MV-4-11 (cell line): ENCODE results near the gene JMJD6.
A peak's percentile ranks its signal among the peaks of the same experiment; 100 is the strongest.

Experiments used
- DNase-seq: peaks from one replicate; lab custom pipeline; 2025; lab: John Stamatoyannopoulos, UW

JMJD6 gene

DNA sequence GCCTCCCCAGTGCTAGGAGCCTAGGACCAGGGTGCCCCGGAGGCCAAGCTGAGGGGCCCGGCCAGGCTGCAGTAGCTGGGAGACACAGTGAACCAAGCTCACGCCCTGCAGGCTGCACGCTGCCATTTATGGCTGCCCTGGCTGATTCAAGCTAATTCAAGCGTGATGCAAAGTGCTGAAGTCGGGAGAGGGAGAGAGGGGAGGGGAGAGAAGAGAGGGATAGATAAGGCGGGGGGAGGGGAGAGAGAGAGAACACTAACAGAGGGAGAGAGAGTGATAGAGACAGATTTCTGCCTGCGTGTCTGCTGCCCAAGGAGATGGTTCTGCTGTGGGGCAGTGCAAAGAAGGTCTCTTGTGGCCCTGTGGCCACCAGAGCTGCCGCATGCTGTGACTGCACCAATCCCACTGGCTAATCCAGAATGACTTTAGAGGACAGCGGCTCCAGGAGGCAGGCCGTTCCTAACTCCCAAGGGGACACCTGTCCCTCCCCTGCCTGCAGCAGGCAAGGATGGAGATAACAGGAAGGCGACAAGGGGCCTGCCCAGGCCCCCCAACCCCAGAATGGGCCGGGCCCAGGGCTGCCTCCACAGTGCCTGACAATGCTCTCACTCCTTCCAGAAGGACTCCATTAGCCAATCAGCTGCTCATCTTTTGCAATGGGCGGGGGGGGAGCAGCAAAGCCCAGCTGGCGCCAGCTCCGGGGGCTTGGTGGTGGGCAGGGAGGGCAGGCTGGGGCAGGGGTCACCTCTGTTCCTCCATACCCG lies 28.5 kb downstream of the JMJD6 start:
- no peak for DNase-seq

DNA sequence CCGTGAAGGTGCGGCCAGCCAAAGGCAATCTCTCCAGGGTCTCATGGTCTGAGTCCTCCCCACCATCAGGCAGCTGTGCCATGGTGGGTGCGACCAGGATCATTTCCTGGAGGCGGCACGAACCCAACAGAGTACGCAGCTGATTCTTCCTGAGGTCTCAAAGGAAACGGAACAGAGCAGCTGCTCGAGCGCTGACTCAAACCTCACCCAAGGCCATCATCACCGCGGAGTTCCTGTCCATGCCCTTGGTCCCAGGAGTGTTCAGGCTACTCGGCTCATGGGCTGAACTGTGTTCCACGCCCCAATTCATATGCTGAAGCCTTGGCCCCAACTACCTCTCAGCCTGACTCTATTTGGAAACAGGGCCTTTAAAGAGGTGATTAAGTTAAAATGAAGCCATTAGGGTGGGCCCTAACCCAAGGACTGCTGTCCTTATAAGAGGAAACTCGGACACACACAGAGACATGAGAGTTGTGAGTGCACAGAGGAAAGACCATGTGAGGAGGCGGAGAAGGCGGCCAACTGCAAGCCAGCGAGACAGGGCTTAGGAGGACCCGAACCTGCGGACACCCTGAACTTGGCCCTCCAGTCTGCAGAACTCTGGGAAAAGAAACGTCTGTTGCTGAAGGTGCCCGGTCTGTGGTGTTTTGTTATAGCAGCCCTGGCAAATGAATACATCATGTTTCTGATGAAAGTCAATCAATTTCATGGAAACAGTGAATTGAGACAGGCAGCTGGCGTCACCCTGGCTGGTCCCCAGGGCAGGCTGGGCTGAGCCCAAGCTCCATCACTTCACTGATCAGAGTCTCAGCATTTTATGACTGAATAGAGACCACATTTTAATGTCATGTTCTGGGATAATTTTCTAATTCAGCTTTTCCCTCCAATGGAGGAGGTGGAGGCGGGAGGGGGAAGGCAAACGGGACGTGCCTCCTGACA lies 29.4 kb downstream of the JMJD6 start:
- peak; percentile 52 for DNase-seq

DNA sequence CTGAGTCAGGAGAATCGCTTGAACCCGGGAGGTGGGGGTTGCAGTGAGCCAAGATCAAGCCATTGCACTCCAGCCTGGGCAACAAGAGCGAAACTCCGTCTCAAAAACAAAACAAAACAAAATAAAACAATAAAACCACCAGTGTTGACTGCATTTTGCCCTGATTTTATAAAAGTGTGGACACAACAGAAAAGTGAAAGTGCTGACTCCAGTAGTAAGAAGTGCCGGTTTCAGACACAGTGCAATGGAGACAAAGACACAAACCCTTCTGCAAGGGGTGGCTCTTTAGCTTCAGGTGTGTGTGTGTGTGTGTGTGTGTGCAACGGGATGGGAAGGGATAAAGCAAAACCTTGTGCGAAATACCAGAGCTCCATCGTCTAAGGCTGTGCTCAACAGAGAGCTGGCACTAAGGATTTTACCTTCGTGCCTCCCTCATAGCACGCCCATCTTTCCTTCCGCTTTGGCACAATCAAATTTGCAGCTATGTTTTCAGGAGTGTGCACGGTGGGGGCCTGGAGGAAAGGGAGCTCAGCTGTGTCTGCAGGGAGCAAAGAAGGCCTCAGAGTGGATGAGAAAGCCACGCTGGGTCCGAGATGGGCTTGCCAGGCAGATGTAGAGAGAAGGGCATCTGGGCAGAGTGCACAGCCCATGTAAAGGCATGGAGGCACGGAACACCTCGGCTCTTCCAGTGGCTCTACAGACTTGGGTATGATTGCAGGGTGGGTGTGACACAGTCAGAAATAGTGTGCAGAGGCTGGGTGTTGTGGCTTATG lies 31.2 kb downstream of the JMJD6 start:
- no peak for DNase-seq

DNA sequence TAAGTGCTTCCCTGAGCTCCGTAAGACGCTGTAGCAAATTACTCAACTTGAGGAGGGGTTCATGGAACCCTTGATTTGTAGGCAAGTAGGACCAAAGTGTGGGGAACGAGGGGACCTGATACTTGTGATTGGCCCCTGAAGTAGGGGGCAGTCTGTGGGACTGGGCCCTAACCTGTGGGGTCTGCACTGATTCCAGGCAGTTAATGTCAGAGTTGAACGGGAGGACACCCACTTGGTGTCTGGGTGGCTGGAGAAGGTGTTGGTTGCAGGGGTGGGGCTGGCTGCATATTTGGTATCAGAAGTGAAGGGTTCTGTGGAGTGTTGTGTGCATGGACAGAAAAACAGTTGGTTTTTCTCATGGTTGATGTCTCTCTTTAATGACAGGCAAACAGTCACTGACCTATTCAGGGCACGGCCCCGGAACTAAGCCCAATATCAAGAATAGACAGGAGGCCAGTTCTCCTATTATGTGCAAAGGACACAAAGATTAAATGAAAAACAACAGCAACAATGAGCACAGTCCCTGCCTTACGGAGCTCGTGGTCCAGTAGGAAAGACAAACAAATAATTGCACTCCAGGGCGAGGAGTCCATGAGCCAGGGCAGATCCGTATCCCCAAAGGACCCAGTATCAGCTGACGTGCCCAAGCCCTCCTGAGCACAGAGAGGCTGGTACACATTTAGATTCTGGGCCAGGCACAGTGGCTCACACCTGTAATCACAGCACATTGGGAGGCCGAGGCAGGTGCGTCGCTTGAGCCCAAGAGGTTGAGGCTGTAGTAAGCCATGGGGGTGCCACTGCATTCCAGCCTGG lies 34.8 kb downstream of the JMJD6 start:
- DNase-seq = no peak

DNA sequence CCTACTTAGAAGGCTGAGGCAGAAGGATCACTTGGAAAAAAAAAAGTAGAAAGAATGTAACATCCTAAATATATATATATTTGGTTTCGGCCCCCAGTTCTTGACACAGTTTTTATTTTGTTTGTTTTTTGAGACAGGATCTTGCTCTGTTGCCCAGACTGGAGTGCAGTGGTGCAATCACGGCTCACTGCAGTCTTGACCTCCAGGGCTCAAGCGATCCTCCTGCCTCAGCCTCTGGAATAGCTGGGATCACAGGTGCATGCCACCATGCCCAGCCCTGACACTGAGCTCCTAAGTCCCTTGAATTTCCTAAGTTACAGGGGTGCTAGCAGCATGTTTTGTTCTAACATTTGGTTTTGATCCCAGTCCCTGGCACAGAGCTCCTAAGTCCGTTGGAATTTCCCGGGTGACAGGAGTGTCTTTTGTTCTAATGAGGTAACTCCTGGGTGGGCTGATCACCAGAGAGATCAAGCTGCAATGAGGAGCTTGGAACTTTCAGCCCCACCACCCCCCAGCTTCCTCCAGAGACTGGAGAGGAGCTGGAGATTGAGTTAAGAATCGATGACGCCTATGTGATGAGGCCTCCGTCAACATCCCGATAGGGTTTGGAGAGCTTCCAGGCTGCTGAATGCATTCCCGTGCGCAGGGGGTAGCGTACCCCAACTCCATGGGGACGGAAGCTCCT lies 35.7 kb downstream of the JMJD6 start:
- DNase-seq = no peak

DNA sequence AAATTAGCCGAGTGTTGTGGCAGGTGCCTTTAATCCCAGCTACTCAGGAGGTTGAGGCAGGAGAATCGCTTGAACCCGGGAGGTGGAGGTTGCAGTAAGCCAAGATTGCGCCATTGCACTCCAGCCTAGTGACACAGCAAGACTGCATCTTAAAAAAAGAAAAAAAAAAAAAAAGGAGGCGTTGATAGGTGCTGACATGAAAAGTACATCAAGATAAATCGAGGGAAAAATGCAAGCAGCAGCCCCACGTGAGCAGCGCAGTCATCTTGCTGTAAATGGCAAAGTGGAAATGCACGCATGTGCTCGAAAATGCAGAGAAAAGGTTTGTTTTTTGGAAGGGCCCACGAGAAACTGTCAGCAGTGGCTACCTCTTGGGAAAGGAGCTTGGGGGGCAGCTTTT lies 36.5 kb downstream of the JMJD6 start:
- no peak for DNase-seq

DNA sequence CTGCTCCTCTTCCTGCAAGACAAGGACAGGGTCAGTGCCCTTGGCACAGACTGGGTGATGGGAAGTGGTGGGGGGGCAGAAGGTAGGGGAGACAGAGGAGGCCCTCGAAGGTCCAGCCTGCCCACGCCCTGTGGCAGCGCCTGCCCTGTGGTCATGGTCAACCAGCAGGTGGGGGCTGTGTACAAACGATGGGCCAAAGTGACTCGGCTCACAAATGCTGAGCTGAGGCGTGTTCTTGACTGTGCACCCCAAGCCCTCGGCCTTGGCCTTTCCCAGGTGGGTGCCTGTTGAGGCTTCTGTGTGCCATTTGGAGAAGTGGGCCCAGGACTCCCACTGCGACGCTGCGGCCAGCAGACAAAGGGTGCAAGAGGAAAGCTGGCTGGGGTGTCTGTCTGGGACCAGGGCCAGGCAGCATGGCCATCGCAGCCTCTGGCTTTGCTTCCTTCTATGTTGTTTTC lies 38.2 kb downstream of the JMJD6 start:
- no peak for DNase-seq

DNA sequence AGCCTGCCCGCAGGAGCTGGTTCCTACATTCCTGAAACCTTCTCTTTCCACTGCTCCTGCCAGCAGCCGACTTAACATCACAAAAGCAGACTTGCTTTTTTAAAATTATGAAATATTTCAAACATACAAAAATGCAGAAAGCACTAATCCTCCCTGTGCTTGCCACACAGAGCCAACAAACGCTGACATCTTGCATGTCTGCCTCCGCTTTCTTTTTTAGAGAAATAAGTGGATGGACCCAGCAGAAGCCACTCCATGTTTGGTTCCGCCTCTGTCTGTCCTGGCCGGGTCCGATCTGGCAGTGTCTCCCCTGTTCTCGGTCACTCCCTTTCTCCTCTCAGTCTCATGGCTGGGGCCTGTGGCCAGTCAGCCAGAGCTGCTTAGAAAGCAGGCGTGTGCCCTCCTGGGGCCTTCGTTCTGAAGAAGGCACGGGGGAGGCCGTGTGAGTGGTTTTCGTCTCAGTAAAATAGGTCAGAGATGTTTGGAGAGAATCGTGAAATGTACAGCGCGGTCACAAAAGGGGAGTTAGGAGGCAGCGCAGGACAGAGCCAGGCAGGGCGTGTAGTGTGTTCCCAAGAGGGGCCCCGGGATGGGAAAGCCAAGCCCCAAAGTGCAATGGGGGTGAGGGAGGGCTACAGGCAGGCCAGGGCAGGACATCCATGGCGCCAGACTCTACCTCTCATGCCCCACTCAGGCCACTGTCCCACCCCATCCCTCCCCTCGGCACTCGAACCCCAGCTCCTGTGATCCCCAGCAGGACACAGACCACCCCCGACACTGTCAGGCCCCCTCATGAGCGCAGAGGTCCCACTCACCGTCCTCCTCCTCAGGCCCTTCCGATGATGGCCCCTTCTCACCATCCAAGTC lies 38.9 kb downstream of the JMJD6 start:
- no peak for DNase-seq

DNA sequence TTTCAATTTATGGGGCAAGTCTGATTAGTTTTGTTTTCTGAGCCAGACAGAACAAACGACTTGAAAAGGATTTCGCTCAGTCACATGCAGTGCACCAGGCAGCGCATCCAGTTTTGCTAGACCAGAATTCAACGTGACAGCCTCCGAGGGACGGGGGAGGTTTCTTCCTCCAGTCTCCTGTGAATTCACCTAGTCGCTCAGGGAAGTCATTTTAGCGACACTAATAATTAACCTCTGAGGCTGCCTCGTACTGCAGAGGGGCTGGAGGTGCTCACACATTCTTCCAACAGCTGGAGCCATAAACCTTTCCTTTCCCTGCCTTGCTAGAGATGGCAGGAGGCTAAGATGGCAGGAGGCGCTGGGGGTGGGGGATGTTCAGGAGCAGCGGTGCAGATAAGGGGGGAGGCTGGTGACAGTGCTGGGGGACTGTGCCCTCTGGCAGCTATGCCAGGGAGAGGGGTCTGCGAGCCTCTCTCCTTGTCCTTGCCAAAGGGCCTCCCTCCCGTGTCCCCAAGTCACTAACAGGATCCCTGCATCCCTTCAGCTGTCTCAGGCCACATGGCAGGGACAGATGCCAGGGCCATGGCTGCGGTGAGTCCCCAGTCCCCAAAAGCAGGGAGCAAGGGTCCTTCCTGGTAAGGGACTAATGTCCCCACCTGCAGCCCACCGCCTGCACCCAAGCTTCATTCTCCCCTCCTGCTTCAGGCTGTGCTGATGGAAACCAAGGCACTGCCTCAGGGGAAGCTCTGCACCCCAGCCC lies 39.7 kb downstream of the JMJD6 start:
- no peak for DNase-seq

DNA sequence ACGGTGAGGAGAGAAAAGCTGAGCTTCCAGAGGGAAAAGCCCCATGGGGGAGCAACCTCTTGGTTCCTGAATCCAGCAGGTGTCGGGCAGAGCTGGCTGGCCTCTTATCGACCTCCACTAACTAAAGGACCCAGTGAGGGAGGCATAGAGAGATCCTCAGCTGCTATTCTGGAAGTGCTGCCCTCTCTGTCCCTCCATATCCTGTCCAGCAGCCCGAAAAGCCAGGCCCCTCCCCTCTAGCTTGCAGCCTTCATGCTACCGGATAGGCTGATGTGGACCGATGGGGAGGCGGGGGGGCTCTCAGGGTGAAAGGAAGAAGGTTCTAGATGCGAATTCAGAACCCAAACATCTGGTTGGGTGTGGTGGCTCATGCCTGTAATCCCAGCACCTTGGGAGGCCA lies 40.6 kb downstream of the JMJD6 start:
- no peak for DNase-seq

DNA sequence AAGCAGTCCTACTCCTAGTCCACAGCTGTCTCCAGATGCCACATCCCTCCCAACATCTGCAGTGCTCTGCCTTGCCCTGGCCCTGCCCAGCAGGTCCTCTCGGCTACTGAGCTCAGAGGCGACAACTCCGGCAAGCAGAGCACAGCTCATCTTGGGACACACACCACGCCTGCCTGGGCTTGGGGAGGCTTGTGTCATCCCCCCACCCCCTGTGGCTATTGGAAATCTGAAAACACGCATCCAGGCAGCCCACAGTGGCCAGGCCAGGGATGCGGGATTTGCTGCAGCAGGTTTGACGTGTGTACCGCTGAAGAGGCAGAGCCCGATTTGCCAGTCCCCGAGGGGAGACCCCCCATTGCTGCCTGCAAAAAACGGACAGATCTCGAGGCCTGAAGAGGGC lies 41.0 kb downstream of the JMJD6 start:
- DNase-seq = no peak

DNA sequence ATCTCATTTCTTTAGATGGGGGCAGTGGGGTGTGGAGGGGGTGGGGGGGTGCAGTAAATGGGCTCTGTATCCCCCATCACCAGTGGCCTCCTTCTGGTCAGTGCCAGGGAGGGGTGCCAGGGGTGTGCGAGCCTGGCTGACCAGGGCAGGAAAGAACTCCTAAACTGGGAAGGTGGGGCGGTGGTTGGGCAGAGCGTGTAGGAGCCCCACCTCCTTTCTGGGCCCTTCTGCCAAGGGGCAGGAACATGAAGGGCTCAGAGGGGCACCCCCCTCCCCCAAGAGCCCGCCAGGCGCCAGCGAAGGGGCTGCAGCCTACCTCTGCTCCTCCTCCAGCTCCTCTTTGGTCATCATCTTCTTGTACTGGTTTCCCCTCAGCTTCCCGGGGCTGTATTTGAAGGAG lies 41.6 kb downstream of the JMJD6 start:
- no peak for DNase-seq

DNA sequence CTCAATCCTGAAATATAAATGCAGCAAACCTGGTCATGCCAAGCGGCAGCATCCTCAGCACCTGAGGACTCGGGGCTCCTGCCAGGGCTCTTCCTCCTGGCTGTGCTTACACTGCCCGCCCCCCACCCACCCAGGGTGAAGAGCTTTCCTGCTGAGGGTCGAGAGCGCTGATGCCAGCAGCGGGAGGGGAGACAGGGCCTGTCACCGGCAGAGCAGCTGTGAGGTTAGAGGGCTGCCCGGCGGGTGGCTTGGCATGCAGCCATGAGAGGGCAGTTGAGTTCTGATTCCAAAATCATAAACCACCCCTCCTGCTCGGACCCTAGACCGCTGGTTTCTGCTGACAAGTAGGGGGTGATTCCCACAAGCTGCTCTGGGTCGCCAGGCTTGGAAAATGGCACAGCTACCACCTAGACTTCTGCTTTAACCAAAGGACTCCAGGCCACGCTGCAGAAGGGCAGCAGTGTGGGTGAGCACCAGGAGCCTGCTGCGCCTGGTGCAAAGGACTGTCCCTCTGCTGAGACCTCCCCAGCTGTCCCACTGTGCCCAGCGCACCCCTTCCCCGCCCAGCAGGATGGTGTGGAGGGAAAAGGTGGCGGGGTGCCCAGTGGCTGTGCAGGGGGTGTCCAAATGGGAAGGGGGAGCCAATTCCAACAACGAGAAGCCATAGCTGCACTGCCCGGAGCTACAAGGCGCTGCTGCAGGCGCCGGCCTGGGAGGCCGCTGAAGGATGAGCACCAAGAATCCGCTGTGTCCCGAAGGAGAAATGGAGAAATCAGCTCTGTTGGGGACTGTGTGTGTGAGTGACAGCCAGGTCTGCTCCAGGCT lies 42.3 kb downstream of the JMJD6 start:
- DNase-seq = no peak

DNA sequence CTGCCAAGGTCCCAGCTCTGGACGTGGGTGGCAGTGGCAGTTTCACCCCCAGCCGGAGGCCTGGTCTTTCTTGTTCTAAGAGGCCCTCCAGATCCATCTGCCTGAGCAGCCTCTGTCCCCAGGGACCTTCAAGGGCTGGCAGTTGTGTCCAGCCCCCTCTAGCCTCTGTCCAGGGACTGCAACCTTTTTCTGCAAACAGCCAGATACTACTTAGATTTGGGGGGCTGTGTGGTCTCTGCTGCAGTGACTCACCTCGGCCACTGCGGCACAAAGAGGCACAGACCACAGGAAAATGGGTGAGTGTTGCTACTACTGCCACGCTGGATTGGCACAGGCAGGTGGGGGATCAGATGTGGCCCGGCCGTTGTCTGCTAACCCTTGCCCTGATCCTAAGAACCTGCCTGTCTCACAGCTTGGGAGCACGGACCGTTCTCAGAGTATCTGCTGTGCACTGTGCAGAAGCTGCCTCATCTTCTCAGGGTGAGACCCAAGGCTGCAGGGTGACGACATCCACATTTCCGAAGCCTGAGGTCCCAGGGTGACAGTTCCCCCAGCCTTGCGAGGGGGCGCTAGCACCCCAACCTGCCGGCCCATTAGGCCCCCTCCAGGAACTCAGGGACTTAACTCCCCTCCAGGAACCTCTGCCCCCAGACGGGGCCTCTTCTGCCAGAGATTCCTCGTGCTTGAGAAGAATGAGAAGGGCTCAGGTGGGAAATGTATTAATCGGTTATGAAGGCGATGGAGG lies 43.2 kb downstream of the JMJD6 start:
- DNase-seq = no peak

DNA sequence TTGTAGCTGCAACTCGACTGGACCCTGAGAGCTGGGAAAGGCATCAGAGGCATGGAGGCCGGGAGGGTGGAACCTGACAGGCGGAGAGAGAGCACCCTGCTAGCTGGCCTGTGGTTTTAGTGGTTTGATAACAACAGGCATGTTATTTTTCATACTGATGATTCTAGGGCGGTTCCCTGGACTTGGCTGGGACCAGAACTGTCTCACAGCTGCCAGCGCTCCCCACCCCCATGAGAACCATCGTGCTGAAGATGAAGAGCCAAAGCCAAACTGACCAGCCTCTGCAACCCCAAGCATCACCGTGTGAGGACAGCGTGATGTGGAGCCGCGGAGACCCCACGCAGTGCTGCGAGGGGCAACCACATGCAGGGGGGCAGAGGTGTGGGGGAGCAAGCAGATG lies 44.1 kb downstream of the JMJD6 start:
- DNase-seq = no peak

DNA sequence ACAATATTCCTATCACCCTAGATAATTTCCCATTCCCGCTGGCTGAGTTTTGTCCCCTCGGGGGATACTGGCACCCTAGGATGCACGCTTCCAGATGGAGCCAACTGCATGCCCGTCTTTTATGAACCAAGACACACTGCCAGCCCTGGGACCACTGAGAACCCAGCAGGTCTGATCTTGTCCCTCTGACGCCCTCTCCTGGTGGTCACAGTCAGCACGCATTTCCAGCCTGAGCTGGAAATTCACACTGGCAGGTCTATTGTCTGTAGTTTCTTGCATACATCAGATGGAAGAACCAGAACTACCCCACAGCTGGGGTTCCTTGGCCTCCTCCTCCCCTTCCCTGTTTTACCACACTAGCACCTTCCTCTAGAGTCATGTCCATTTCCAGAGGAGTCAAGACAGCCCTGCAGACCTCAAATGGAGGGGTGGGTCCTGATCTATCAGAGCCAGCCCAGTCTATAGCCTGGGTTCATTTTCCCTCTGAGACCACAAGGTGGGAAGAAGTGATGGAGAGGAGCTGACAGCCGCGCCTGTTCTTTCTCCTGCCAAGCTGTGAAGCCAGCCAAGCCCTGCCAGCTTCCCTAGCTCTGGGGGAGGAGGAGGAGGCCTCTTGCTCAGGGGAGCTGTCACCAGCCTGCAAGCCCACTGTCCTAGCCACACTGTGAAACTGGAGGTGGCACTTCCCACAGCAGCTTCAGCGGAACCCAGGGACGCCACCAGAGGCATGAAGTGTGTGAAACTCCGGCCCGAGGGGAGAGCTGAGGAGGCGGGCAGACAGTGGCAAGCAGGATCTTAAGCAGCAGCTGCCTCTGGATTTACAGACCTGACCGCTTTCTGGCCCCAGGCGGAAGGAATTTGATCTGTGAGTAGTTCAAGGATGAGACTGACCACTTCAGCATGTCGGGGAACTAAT lies 44.9 kb downstream of the JMJD6 start:
- peak; percentile 66 for DNase-seq
